ENCODE results near the gene CDS2.

DNA sequence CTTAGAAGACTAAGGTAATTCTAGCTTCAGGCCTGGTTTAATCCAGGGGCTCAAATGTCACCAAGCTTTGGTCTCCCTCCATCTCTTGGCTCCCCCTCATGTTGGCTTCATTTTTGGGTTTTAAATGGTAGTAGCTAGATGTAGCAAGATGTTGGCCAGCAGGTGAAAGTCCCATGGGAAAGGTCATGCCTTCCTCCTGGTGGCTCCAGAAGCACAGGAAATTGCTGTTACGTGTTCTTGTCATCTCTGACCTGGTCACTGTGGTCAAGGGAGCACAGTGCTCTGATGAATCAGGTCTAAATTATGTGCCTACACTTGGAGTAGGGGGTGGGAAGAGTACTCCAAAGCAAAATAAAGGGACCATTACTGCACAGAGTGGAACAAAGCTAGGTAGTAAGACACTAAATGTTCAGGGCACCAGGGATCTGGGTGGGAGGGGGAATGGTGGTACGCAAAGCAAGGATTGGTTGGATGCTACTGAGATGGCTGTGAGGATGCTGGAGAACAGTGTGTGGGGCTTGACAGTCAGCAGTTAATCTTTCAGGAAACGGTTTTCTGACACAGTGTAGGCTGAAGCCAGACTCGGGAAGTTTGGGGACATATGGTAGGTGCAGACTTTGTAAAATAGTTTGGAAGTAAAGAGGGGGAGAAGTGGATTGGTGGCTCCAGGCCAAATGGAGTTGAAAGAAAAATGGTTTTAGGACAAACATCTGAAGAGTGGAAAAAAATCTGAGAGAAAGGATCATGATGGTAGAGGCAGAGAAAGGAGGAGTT, 30.1 kb downstream of the CDS2 start:
- TF ChIP-seq, protein P1, sequence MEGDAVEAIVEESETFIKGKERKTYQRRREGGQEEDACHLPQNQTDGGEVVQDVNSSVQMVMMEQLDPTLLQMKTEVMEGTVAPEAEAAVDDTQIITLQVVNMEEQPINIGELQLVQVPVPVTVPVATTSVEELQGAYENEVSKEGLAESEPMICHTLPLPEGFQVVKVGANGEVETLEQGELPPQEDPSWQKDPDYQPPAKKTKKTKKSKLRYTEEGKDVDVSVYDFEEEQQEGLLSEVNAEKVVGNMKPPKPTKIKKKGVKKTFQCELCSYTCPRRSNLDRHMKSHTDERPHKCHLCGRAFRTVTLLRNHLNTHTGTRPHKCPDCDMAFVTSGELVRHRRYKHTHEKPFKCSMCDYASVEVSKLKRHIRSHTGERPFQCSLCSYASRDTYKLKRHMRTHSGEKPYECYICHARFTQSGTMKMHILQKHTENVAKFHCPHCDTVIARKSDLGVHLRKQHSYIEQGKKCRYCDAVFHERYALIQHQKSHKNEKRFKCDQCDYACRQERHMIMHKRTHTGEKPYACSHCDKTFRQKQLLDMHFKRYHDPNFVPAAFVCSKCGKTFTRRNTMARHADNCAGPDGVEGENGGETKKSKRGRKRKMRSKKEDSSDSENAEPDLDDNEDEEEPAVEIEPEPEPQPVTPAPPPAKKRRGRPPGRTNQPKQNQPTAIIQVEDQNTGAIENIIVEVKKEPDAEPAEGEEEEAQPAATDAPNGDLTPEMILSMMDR (IDR thresholded peaks at IDR 0.05): no peak
- no peak for TF ChIP-seq POLR2A (IDR thresholded peaks at IDR 0.05)
